ENCODE data around the gene SLC3A2. TPM values are rescaled to one million over a fixed set of nuclear protein-coding genes. Genes with fewer than 3 reads are reported as not detected.
A peak's percentile ranks its signal among the peaks of the same experiment; 100 is the strongest.

The SLC3A2 gene
- total and polyA plus RNA-seq, 2 of the 13 experiments (the other 11 are each of a cell fraction or from before 2014, with no cell fraction given) = 213 to 226 TPM

- TF ChIP-seq DPF2 (CRISPR knock-in tag; IDR thresholded peaks at IDR 0.05; ENCODE audit: borderline replicate concordance, low read depth) (no peak), KLF15 (CRISPR knock-in tag; IDR thresholded peaks at IDR 0.05; ENCODE audit: borderline replicate concordance) (no peak), KLF16 (CRISPR knock-in tag; IDR thresholded peaks at IDR 0.05) (no peak), ZBTB37 (CRISPR knock-in tag; IDR thresholded peaks at IDR 0.05) (no peak), ZFP36 (IDR thresholded peaks at IDR 0.05; ENCODE audit: borderline replicate concordance, low read depth, low read length, partially characterized antibody) (no peak), ZNF768 (CRISPR knock-in tag; IDR thresholded peaks at IDR 0.05) (no peak), ZNF264 (CRISPR knock-in tag; IDR thresholded peaks at IDR 0.05) (no peak), IRF2 (CRISPR knock-in tag; IDR thresholded peaks at IDR 0.05) (no peak), STAG1 (CRISPR knock-in tag; IDR thresholded peaks at IDR 0.05) (no peak), ARHGAP35 (CRISPR knock-in tag; IDR thresholded peaks at IDR 0.05; ENCODE audit: borderline replicate concordance) (0 out of 2 replicates have a peak, but pooled peaks have one; percentile 8), HNF1B (CRISPR knock-in tag; IDR thresholded peaks at IDR 0.05) (no peak), YEATS2 (CRISPR knock-in tag; IDR thresholded peaks at IDR 0.05; ENCODE audit: borderline replicate concordance) (no peak), ERF (CRISPR knock-in tag; IDR thresholded peaks at IDR 0.05) (no peak), ZNF430 (CRISPR knock-in tag; IDR thresholded peaks at IDR 0.05) (no peak), ZNF562 (CRISPR knock-in tag; IDR thresholded peaks at IDR 0.05; ENCODE audit: borderline replicate concordance) (no peak), ZNF784 (CRISPR knock-in tag; IDR thresholded peaks at IDR 0.05; ENCODE audit: borderline replicate concordance) (no peak), XRCC5 (optimal IDR thresholded peaks at IDR 0.05; ENCODE audit: low read length) (no peak), ZNF30 (CRISPR knock-in tag; IDR thresholded peaks at IDR 0.05) (no peak), ZNF510 (CRISPR knock-in tag; IDR thresholded peaks at IDR 0.05; ENCODE audit: low read depth) (no peak), CSRNP2 (CRISPR knock-in tag; conservative IDR thresholded peaks at IDR 0.05; ENCODE audit: low read depth) (no peak), ZNF333 (CRISPR knock-in tag; IDR thresholded peaks at IDR 0.05; ENCODE audit: borderline replicate concordance) (no peak; the same call in 1 of the 2 replicates), FOSL1 (CRISPR knock-in tag; IDR thresholded peaks at IDR 0.05; ENCODE audit: borderline replicate concordance) (no peak; the same call in 1 of the 2 replicates), RBAK (CRISPR knock-in tag; IDR thresholded peaks at IDR 0.05) (no peak), ZNF292 (CRISPR knock-in tag; IDR thresholded peaks at IDR 0.05; ENCODE audit: borderline replicate concordance, low read depth) (peak; percentile 6; the same call in 1 of the 2 replicates)
Observed at GRCh38 chr11:62856333-62856895, 24.3 kb upstream of the SLC3A2 start (continued).
